Calu3 (cell line): ENCODE results near the gene BCAS1. TPM values are rescaled to one million over a fixed set of nuclear protein-coding genes. Genes with fewer than 3 reads are reported as not detected.
A peak's percentile ranks its signal among the peaks of the same experiment; 100 is the strongest.
"Not testable (repeated sequence)": the region's sequence is repeated elsewhere in the genome, so short reads cannot be mapped to it uniquely, and the experiment has no call there.

Experiments used
- BruUV-seq: library from RNA; stranded (reverse); fragments of 400-500 nt; replicated peaks from 2 replicates; lab custom pipeline; 2021; lab: Mats Ljungman, UMichigan
- CTCF ChIA-PET: fragments of 300-600 bp; sonication (Branson Sonifier 250); formaldehyde crosslinking; loops from one replicate; lab custom pipeline; 2022; ENCODE audit warnings: antibody characterized with exemption; lab: Charles Lee
- DNase-seq: peaks from one replicate; pipeline ENCODE4 v3.0.0; 2022
- H3K27ac Mint-ChIP-seq: one replicate; pipeline ENCODE4 v1.8.0; 2022; ENCODE audit warnings: mixed read lengths; ENCODE audit not compliant: unreplicated experiment
- H3K27me3 Mint-ChIP-seq: one replicate; pipeline ENCODE4 v1.8.0; 2022; ENCODE audit warnings: mixed read lengths; ENCODE audit not compliant: unreplicated experiment
- H3K36me3 Mint-ChIP-seq: one replicate; pipeline ENCODE4 v1.8.0; 2022; ENCODE audit warnings: mild to moderate bottlenecking, moderate library complexity, mixed read lengths; ENCODE audit not compliant: insufficient read depth, unreplicated experiment
- H3K4me1 Mint-ChIP-seq: one replicate; pipeline ENCODE4 v1.8.0; 2022; ENCODE audit warnings: mild to moderate bottlenecking, low read depth, mixed read lengths; ENCODE audit not compliant: unreplicated experiment
- H3K4me3 Mint-ChIP-seq: one replicate; pipeline ENCODE4 v1.8.0; 2022; ENCODE audit warnings: mild to moderate bottlenecking, low read depth, moderate library complexity, mixed read lengths; ENCODE audit not compliant: unreplicated experiment
- H3K9me3 Mint-ChIP-seq: one replicate; pipeline ENCODE4 v1.8.0; 2022; ENCODE audit warnings: low read depth, mixed read lengths; ENCODE audit not compliant: unreplicated experiment
- intact Hi-C: fragments of 100-400 bp; cut with micrococcal nuclease; formaldehyde crosslinking; loops from one replicate; pipeline ENCODE4 v1.10.0; 2022; ENCODE audit not compliant: unreplicated experiment
- total RNA-seq: library from RNA; stranded (reverse); gene quantifications from 2 replicates; pipeline ENCODE4 v1.2.3, GENCODE V29; 2022
- TF ChIP-seq, protein P1 (sequence below): fragments of 200-600 bp; IDR thresholded peaks from one replicate; pipeline ENCODE4 v1.8.0; 2022; ENCODE audit warnings: antibody characterized with exemption; ENCODE audit not compliant: unreplicated experiment

BCAS1 gene
- total RNA-seq, 1 experiment from 2014 or later, result 11.1 TPM

DNA sequence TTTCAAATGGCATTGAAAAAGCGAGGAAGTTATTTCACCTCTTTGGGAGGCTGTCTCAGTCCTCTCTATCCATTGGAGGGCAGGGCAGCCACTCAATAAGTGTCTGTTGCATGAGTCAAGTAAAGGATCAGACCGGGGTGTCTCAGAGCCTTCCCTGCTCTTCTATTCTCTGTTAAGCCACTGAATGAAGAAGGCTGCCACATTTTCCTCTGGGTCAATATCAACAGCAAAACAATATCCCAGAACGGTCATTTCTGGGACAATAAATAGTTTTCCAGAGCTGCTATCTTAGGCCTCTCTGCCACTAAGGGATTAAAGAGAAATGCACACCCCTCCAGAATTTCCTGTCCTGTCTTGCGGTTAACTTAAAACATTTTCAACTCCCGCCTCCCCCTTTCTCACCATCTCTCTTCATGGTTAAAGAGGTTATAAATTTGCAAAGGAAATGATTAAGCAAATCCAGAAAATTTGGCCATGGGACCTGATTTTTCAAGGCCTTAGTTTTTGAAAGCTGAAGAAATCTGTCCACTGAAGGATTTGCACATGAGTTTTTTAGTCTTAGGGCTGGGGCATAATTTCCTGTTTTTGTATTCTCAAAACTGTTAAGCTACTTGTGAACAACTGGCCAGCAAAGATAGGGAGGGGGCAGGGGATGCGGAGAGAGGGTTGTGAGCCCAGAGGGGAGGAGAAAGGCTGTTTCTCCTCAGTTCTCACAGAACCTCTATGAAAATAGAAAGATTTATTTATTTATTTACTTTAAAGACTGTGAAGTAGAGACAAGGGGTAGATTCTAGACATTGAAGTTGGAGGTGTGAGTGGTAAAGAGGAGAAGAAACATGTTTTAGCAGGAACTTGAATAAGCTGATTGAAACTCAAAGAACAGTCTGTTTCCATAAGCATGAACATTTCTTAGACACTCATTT is 135.7 kb downstream of the BCAS1 start:
- Mint-ChIP-seq H3K9me3 (no peaks in the 10 kb centered on the region), H3K36me3 (no peaks in the 10 kb centered on the region), H3K4me1 (peaks cover 51% of the 10 kb centered on the region), H3K4me3 (no peak overlapping the region), H3K27me3 (no peaks in the 10 kb centered on the region), H3K27ac (no peak overlapping the region)
- TF ChIP-seq, protein P1, sequence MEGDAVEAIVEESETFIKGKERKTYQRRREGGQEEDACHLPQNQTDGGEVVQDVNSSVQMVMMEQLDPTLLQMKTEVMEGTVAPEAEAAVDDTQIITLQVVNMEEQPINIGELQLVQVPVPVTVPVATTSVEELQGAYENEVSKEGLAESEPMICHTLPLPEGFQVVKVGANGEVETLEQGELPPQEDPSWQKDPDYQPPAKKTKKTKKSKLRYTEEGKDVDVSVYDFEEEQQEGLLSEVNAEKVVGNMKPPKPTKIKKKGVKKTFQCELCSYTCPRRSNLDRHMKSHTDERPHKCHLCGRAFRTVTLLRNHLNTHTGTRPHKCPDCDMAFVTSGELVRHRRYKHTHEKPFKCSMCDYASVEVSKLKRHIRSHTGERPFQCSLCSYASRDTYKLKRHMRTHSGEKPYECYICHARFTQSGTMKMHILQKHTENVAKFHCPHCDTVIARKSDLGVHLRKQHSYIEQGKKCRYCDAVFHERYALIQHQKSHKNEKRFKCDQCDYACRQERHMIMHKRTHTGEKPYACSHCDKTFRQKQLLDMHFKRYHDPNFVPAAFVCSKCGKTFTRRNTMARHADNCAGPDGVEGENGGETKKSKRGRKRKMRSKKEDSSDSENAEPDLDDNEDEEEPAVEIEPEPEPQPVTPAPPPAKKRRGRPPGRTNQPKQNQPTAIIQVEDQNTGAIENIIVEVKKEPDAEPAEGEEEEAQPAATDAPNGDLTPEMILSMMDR, result no peak
- DNase-seq, result no peak
- intact Hi-C loops, result no loop called here
- no TSS peak for BruUV-seq
- CTCF ChIA-PET, result interaction anchor here (0.7 to 1.3 kb wide), 2 partner anchors 10 to 19 kb away, joined by 8 read pairs; no protein-coding TSS in a partner anchor

DNA sequence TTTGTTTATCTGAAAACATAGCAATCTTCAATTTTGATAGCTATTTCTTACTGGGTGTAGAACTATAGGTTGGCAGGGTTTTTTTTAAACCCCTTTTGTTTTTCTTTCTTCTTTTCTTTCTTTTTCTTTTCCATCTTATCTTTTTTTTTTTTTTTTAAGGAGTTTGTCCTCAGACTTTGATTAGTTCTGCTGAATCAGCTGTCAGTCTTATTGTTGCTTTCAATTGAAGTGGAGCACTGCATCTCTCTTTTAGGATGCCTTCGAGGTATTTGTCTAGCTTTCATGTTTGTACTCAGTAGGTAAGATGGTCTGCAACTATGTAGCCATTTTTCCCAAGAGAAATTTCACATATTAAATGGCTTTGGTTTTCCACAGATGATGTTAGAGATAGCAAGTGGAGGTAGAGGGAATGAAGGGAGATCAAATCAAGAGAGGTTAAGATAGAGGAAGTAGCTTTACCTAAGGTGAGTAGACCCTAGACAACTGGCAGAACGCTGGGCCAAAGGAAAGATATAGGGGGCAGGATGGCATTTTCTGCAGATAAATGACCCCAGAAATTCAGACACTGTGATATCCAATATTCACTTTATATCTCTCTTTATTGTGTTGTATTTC is 137.1 kb downstream of the BCAS1 start:
- intact Hi-C loops, result no loop called here
- no peak for DNase-seq
- TF ChIP-seq, protein P1, result no peak
- Mint-ChIP-seq H3K27ac (no peak overlapping the region), H3K9me3 (no peaks in the 10 kb centered on the region), H3K36me3 (no peaks in the 10 kb centered on the region), H3K27me3 (no peaks in the 10 kb centered on the region), H3K4me3 (no peak overlapping the region), H3K4me1 (peaks cover 47% of the 10 kb centered on the region)
- BruUV-seq, result no TSS peak
- CTCF ChIA-PET, result interaction anchor here (0.5 to 0.7 kb wide), 5 partner anchors 9 to 1623 kb away, joined by 3 to 8 read pairs (median 5); no protein-coding TSS in a partner anchor

DNA sequence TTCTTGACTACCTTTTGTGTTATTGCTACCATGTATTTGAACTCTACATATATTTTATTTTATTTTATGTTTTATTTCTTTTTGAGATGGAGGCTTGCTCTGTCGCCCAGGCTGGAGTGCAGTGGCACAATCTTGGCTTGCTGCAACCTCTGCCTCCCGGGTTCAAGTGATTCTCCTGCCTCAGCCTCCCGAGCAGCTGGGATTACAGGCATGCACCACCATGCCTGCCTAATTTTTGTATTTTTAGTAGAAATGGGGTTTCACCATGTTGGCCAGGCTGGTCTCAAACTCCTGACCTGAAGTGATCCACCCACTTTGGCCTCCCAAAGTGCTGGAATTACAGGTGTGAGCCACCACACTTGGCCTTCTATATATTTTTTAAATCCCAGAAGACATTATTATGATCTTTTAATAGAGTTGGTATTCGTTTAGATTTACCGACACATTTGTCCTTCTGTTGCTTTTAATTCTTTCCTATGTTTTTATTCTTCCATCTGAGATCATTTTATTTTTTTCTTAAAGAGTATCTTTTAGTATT is 137.7 kb downstream of the BCAS1 start:
- H3K4me3 Mint-ChIP-seq, intact Hi-C loops, DNase-seq, H3K27me3 Mint-ChIP-seq, H3K27ac Mint-ChIP-seq, BruUV-seq, H3K9me3 Mint-ChIP-seq, H3K36me3 Mint-ChIP-seq: not testable (repeated sequence)
- peaks cover 41% of the 10 kb centered on the region for H3K4me1 Mint-ChIP-seq
- CTCF ChIA-PET, result interaction anchor here (0.5 to 3.3 kb wide), 3 partner anchors 17 to 52 kb away, joined by 3 to 17 read pairs (median 3); no protein-coding TSS in a partner anchor

DNA sequence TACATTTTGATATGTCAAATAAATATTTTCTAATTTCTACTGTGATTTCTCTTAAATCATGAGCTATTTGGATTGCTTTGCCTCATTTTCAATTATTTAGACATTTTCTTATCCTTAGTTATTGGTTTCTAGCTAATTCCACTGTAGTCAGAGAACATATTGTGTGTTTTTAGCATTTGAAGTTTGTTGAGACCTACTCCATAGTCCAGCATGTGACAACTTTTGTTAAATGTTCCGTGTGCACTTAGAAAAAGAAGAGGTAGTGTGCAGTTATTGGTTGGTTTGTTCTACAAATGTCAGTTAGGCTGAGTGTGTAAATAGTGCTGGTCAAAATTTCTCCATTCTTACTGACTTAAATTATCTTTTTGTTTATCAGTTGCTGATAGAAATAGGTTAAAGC is 138.8 kb downstream of the BCAS1 start:
- intact Hi-C loops, result no loop called here
- CTCF ChIA-PET, result interaction anchor here (3.2 to 3.3 kb wide), 2 partner anchors 8 to 16 kb away, joined by 16 to 17 read pairs; no protein-coding TSS in a partner anchor
- Mint-ChIP-seq H3K4me1 (peaks cover 51% of the 10 kb centered on the region), H3K27ac (peak overlapping the region; percentile 36), H3K36me3 (peaks cover 6% of the 10 kb centered on the region), H3K4me3 (no peak overlapping the region), H3K9me3 (no peaks in the 10 kb centered on the region), H3K27me3 (no peaks in the 10 kb centered on the region)
- BruUV-seq, result no TSS peak
- TF ChIP-seq, protein P1, result no peak
- DNase-seq, result no peak
